ENCODE data around the gene GRK5.

GRK5 gene

GRCh38 chr10:119326167-119326566 is 118.8 kb downstream of the GRK5 start:
- H3K27ac ChIP-seq: no peak overlapping the region
- TF ChIP-seq CTCF (IDR thresholded peaks at IDR 0.05) (no peak), ZFX (IDR thresholded peaks at IDR 0.05; ENCODE audit: borderline replicate concordance) (no peak)

DNA sequence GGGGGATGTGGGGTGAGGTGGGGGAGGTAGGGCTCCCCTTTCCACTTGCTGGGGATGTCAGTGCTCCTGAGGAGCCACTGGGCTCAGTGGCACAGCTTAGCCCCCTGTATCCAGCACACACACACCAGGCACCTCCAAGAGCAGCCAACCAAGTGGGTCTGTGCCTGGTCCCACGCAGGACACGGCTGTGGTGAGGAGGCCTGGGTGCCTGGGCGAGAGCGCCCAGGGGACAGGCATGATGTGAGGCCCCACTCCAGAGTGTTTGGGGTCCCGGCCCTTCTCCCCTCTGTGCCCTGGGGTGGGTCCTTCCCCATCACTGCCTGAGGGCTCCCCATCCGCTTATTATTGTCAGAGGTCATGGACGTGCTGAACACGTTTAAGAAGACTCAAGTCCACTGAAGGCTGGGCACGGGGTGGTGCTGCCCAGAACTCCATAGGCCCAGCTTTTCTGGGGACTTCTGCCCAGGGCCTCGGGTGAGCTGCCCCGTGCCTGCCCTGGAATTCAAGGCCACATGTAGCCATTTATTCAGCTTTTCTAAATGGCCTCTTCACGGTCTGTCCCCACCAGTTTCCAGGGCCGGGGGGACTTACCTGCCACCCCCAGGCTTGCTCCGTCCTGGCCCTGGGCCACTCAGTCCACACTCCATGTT is 119.8 kb downstream of the GRK5 start:
- H3K27ac ChIP-seq: no peak overlapping the region
- no peak for TF ChIP-seq ZFX (IDR thresholded peaks at IDR 0.05; ENCODE audit: borderline replicate concordance)
- TF ChIP-seq CTCF (IDR thresholded peaks at IDR 0.05): no peak

- H3K27ac ChIP-seq: no peak overlapping the region
- TF ChIP-seq CTCF (IDR thresholded peaks at IDR 0.05) (no peak), ZFX (IDR thresholded peaks at IDR 0.05; ENCODE audit: borderline replicate concordance) (no peak)
Observed at GRCh38 chr10:119328223-119328622, 120.9 kb downstream of the GRK5 start.

DNA sequence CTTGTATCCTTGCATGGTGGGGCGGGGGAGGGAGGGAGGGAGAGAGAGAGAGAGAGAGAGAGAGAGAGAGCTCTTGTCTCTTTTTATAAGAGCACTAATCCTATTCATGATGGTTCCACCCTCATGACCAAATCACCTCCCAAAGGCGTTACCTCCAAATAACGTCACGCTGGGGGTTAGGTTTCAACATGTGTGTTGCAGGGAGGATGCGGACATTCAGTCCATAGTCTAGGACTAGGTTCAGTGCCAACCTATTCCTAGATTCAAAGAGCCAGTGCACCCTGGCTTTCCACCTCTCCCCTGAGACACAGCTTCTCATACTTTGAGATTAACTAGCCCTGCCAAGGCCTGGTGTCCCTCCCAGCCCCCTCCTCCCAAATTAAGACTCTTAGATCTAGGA is 123.0 kb downstream of the GRK5 start:
- TF ChIP-seq CTCF (IDR thresholded peaks at IDR 0.05) (no peak), ZFX (IDR thresholded peaks at IDR 0.05; ENCODE audit: borderline replicate concordance) (no peak)
- H3K27ac ChIP-seq: no peak overlapping the region

GRCh38 chr10:119331061-119331460 is 123.7 kb downstream of the GRK5 start:
- TF ChIP-seq CTCF (IDR thresholded peaks at IDR 0.05) (no peak), ZFX (IDR thresholded peaks at IDR 0.05; ENCODE audit: borderline replicate concordance) (no peak)
- no peak overlapping the region for H3K27ac ChIP-seq

DNA sequence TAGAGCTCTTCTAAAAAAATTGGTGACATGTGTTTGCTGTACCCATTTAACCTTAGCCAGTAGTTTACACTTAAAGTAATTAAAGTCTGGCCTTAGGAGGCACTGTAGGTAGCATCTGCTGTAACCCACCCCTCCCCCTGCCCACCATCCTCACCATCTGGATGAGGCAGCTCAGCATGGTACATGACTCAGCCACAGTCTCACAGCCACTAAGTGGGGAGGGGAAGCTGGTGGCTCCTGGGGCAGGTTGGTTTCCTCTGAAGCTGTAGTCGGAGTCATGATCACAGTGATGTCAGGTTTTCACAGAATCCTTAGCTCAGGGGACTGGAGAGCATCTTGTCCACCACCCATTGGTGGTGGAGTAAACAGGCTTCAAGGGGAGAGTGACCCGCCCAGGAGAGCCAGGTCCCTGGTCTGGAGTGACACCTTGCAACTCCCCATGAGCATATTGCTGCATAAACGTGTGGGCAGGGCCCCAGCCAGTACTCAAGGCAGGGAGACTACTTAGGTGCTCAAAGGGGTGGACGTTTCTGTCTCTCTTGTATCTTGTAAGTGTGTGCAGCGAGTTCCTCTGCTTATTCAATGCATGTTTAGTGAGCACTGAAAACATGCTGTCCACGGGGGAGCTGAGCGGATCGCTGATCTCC is 125.9 kb downstream of the GRK5 start:
- no peak overlapping the region for H3K27ac ChIP-seq
- TF ChIP-seq ZFX (IDR thresholded peaks at IDR 0.05; ENCODE audit: borderline replicate concordance): no peak
- no peak for TF ChIP-seq CTCF (IDR thresholded peaks at IDR 0.05)

DNA sequence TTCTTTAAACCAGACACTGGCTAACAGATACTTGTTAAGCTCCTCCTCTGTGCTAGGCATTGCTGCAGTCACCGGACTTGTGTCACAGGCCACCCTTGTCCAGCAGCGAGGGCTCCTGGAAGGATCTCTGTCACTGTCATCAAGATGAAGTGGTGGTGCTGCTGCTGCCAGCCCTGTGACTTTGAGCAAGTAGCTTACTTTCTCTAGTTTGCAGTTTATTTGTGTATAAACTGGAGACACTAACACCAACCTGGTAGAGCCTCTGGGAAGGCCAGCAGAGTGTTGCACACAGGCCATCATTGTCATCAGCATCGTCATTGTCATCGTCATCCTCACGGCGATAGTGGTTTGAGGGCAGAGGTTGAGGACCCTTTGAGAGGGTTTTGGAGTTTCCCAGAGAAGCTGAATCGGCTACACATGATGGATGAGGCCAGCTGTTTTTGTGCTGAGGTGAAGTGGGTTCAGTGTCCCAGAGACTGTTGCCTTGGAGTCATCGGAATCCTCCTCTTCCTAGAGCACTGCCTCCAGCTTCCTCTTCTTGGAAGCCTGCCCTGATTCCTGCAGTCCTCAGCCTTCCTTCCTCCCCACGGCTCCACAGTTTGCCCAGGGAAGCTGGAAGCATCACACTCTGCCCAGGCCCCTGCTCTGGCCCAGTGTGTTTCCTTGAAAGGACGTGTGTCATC is 128.4 kb downstream of the GRK5 start:
- no peak for TF ChIP-seq ZFX (IDR thresholded peaks at IDR 0.05; ENCODE audit: borderline replicate concordance)
- no peak for TF ChIP-seq CTCF (IDR thresholded peaks at IDR 0.05)
- H3K27ac ChIP-seq: no peak overlapping the region
